ENCODE results near the gene ZRANB2.

Gene ZRANB2, protein sequence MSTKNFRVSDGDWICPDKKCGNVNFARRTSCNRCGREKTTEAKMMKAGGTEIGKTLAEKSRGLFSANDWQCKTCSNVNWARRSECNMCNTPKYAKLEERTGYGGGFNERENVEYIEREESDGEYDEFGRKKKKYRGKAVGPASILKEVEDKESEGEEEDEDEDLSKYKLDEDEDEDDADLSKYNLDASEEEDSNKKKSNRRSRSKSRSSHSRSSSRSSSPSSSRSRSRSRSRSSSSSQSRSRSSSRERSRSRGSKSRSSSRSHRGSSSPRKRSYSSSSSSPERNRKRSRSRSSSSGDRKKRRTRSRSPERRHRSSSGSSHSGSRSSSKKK

DNA sequence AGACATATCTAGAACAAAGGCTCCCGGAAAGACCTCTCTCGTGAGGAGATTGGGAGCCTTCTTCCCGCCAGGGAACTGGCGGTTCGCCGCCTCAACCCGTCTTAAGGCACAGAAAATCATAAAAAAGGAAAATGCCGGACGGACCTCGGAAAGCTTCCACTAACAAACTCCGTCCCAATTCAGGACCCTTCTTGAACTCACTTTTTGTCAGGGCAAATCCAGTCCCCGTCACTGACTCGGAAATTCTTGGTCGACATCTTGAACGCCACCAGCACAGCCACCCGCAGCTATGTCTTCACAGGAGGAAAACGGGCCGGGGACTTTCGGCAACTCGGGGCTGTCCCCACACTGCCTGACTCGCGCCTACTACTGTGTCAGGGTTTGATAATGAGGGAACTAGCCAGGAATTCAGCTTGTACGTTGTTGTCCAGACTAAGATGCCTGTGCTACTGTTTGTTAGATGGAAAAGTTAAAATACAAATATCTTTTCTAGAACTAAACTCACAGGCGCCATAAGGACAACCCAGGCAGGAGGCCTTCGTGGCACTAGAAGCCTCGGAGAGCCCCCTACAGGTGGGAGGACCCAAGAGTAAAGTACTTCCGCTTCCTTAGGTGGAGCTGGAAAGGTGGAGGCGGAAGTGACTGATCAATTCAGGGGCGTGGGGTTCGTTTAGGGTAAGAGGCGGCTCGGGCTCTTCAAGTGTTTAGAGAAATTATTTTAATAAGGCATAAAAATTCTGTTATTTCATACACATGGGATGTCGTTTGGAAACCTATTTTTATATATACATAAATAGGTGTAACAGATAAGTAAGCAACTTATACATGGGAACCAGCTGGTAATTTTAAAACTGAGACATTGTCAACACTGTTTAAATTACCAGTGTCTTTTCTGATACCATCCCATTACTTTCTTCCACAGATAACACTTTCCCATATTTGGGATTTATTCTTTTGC lies at the start of gene ZRANB2:
ZRANB2 (minus strand) TSS at position 297 of the 958 bp plus-strand sequence; CDS start at position 257, 40 bp downstream.
- peak; percentile 88 for DNase-seq

DNA sequence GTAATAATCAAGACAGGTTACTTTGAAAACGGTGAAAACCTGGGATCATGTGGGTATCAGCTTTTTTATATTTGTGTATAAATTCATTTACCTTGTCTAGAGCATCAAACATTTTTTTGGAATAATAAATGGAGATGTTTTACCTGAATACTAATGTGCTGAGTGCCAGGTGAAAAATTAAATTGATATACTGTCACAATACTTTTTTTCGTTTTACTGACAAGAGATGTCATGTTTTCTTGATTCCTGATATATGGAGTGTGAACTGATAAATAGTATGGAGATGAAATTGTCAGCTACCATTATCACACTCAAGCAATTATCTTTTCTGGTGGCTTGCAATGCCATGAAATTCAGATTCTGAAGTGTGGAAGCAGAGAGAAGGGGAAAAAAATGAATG lies 47.2 kb upstream of the ZRANB2 start:
- no peak for DNase-seq

DNA sequence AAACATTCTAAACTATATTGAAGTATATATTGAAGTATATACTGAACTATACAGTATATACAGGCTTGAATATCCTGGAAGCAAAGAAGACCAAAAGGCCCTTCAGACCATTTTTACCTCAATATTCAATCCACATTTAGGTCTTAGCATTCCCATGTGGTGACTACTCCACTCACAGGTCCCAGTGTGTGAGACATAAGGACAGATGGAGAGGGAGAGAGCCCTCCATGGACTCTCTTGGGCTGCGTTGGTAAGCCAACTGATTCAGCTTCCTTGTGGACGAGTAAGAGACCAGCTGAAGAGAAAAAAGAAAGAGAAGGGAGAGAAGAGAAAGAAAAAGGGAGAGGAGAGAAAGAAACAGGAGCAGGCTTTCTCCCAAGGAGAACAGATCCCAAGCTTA lies 37.3 kb upstream of the ZRANB2 start:
- no peak for DNase-seq

DNA sequence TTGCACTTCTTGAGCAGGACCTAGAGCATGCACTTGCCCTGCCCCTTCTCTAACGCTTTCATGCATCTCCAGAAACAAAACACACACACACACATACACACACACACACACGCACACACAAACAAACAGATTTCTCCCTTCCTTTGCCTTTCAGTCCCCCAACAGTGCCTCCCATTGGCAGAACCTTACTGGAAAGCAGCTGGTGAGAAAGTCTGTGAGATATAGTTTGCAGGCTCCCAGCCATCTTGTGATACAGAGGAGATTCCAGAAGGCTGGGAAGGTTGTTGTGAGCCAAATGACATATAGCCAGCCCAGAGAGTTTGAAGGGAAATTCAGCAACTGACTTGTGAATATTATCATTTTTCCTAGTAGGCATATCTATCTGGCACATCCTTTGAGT lies 35.9 kb upstream of the ZRANB2 start:
- DNase-seq, result no peak

DNA sequence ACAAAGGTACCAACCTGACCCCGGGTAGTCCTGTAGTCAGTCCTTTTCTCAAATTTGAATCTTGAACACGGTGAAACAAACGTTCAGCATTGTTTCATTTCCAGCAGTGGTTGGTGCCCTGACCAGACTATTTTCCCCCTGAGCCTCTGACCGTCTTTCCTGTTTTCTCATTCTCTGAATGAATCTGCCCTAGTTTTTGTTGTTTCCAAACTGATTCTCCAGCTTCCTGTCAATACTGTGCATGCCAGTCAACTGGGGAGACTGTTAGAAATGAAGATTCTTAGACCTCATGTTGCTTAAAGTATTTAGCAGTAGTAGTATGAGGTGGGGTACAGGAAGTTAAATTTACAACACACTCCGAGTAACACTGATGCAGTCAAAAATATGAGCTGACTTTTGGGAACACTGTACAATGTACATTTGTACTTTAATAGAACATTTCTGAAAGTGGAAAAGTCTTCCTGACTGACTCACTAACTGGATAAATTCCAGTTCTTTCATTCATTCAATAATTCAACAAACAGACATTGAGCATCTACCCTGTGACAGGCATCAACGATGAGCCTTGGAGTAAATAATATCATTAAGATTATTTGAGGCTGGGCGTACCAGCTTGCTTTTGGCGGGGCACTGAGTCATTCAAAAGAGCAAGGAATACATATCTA lies 26.0 kb upstream of the ZRANB2 start:
- DNase-seq, result no peak

DNA sequence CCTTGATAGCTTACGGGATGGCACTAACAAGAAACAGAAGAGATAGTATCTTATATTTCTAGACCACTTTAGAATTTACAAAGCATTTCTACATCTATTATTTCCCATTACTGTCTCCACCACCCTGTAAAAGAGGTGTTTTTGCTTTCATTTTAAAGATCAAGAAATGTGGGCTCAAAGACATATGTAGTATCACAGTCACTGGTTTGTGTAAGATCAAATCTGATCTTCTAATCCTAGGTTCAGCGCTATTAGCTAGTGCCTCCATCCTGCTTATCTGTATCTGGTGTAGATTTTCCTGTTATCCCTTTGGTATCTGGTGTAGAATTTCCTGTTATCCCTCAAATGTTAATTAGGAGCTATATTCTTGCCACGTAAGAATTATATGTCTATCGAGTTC lies 23.6 kb upstream of the ZRANB2 start:
- no peak for DNase-seq

DNA sequence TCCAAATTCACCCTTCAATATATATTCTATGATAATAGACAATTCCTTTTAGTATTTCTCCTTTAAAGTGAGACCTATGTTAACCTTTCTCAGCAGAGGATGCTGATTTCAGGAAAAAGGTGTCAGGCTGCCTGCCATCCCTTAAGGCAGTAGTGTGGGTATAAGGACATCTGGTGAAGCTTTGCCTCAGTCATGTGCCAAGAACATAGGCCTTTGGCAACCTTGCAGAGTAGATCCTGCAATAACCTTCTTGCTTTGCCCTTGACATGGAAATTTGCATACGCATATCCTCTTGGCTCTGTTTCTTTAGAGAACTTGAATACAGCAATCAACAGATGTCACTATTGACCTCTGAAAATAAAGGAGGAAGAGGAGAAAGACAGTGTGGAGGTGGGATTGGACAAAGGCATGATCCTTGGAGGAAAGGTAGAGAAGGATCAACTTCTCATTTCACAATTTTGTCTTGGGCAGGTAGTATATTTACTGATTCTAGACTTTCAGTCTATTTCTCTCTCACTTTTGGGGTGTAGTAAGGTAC lies 21.1 kb upstream of the ZRANB2 start:
- no peak for DNase-seq

DNA sequence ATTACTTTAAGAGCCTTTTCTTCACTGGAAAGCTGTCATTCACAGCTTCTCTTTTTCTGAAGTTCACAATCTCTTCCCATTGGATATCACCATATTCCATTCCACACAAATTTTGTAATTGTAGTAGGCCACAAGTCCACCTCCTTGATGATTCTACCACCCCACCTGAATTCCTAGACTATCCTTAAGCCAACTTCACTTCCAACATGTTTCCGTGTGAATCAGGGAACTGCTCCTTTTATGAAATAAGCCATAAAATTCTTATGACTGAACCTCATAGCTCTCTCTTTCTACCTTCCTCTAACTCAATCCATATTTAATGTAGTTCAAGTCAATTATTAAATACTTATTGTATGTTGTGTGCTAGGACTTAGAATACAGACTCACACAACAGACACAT lies 16.6 kb upstream of the ZRANB2 start:
- DNase-seq, result no peak

DNA sequence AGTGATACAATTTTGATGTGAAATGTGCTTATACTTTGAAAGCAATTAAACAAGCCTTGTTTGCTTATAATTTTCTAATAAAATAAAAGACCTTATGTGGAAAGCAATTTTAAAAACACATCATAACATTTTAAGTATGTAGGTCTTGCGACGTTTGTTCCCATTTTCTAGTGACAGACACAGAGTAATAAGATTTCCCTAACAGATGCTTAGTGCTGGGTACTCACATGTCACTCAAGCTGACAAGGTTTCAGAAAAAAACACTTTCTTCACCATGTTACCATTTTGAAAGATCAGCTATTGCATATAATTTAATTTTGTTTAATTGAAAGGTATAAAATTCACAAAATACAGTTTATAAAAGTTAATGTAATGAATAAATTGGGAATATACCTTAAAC lies 14.1 kb upstream of the ZRANB2 start:
- no peak for DNase-seq

DNA sequence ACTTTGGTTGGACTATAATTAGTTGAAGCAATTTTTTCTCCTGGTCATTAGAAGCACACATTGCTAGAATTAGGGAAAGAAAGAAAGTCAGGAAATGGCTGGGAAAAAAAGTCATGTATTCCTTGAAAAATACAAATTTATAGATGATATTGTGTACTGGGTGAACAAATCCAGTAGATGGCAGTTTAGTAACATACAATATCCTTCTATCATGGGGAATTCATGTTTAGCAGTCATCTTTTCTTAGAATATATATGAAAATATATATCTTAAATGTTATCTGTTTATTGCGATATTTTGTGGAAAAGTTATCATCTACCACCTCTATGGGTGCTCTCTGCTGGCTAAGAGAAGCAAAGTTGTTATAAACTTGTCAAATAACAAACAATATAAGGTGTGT lies 13.1 kb upstream of the ZRANB2 start:
- no peak for DNase-seq

DNA sequence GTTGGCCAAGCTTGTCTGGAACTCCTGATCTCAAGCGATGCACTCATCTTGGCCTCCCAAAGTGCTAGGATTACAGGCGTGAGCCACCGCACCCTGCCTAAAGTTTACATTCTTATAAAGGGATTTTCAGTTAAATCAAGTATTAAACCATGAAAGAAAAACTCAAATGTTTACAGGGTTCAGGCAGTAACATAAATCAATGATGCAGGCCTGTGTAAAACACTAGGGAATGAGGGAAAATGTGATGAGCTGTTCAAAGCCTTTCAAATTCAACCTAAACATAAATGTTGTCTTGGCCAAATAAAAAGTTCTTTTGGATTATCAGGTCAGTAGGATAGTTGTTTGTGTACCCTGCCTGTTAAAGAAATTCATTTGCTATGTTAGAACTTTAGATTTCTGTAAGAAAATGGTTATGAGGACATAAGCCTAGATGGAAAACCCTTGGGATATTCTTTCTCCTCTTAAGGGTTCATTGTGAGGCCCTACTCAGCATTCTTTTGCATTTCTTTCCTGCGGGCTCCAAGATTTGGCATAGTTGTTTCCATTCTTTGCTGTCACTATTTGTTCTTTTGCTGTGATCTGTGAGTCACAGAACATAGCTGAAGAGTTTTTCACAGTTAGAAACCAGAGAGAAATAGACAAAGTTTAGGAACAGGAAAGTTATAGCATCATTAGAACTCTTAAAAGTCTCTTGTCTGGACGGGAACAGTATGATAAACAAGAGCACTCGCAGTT lies 8.9 kb upstream of the ZRANB2 start:
- DNase-seq, result no peak

DNA sequence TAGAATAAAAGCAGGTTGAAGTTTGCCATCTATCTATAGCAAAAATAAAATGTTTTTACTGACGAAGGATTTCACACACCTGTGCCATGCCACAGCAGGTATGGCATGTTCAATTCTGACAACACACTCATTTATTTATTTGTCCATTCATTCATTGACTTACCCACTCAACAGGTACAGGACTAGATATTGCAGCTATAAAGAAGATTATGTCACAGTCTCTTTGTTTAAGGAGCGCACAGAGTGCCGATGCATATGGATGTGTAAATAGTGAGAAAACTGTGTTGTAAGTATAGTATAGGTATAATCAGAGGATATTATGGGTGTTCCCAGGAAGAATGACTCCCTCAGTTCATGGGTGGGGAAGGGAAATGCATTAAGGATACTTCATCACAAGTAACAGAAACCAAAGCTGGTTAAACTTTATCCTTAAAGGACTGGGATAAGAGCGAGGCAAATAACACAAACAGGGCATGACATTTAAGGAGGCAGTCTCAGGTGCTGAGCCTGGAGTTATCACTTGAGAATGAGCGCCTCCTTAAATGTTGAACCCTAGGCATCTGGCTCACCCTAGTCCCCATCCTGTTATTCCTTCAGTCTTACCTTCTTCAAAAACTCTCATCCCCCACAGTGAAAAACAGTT lies 7.9 kb upstream of the ZRANB2 start:
- no peak for DNase-seq

DNA sequence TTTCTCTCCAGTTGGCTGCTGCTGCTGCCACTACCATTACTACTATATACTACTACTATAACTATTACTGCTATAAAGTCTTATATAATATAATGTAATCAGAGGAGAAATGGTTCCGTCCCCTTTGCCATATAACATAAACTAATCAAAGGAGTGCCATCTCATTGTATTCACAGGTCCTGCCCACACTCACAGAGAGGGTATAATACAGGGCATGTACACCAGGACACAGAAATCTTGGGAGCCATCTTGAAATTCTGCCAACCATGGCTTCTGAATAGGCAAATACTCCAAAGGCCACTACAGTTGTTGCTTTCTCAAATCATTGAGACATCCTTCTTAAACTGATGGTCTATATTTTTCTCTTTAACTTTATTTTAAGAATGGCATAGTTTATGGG lies 6.9 kb upstream of the ZRANB2 start:
- no peak for DNase-seq

DNA sequence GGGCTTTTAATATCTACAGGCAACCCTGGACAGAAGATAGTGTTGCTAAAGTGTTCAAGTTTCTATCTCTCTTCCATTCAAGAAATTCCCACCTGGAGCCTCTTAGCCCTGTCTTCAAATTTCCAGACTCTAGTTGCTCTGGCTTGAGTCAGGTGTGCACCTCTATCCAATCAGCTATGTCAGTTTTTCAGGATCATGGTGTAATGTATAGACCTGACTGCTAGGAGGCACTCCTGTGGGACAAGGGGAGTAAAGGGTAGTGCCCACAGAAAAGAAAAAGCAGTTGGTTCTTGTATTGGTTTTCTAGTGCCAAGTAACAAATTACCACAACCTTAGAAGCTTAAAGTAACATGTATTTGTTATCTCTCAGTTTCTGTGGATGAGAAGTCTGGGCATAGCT lies 6.2 kb upstream of the ZRANB2 start:
- no peak for DNase-seq

DNA sequence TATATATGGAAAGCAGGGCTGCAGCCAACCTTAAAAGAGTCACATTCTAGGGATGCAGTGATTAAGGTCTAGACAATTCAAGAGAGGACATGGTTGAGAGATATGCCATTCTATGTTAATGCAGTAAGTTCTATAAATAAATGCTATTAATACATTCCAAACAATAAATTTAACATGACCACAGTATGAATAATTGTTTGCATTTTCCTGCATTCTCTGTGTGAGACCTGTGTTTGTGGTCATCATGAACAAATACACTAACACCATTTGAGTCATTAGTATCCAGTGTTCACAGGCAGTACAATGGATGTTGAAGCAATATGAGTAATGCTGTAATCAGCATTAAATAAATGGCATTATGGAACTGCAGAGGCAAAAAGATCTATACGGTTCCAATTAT lies 5.5 kb upstream of the ZRANB2 start:
- DNase-seq, result no peak

DNA sequence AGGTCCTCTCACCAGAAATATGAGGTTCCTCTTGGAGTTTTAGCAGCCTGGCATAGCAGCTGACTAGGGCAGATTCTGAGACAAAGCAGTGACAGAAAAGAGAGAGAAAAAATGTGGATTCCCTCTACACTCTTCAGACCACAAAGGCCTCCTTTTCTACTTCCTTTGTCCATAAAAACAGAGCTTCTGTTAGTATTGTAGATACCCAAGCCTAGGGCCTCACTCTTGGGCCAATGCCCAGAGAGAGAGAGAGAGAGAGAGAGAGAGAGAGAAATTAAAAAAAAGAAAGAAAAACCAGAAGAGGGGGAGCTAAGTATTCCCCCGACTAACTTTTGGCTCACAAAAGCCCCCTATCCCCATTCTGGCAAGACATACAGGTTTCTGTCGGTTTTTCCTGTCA lies 2.4 kb upstream of the ZRANB2 start:
- DNase-seq, result no peak

DNA sequence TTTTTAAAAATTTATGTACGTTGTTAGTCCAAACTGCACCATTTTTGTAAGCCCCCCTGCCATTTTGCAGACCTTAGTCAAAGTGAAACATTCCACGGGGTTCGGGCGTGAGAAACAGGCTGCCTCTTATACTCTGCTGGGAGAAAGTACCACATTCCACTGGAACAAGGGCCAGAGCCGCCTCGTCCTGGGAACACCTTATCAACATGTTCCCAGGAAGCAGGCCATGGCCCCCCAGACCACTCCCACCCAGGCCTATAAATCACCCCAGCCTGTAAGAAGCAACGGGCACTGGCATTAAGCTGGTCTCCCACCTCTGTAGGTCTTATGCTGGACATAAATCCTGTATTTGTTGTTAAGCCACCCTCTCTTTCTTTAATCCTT lies 854 bp upstream of the ZRANB2 start:
- DNase-seq, result peak; percentile 5

DNA sequence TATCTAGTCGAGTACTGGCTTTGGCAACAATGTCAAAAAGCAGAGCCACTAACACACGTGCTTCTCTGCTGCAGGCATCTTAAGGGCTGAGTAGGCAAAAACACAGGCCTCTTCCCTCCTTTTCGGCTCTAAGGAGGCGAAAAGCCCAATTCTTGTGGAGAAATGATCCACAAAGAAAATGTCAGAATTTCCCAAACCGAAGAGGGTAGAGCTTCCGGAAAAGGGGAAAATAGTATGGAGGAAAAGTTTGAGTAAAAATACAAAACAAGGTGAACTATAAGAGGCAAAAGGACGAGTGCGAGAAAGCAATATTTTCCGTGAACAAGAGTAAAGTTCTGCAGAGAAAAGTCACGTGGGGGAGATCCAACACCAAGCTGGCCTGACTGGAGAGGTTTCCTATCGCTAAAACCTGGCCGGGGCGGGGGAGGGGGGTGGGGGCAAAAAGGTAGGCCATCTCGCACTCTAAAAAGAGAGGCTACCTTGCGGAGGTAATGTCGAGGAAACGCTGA lies 551 bp downstream of the ZRANB2 start:
- DNase-seq, result no peak

DNA sequence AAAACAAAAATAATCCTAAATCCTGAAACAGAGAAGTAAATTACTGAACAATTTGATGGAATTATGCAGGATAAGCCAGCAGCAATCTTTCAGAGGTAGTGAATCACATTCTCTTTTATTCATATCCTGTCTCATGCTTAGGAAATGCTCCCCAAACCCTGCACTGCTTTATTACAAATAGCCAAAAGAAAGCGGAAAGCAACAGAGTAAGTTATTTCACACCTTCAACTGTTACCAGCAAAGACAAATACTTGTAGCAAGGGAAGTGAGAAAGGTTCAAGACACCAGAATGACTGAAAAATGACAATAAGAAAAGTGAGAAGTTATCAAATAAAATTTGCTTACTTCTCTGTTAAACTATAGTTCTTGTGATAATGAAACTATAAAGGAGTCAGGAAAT lies 6.2 kb downstream of the ZRANB2 start:
- no peak for DNase-seq

DNA sequence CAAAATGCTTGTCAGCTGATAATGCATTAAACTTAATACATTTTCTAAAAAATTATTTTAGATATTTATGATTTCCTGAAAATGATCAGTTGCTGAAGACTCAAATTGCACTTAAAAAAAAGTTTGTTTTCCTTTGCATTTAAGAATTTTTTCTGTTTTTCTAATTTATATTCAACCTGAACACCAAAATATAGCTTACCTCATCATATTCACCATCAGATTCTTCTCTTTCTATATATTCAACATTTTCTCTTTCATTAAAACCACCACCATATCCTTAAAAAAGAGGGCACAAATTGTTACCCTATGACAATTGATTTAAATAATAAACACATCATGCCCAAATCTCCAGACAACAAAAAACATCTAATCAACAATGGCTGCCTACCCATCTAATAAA lies 8.6 kb downstream of the ZRANB2 start:
- no peak for DNase-seq

DNA sequence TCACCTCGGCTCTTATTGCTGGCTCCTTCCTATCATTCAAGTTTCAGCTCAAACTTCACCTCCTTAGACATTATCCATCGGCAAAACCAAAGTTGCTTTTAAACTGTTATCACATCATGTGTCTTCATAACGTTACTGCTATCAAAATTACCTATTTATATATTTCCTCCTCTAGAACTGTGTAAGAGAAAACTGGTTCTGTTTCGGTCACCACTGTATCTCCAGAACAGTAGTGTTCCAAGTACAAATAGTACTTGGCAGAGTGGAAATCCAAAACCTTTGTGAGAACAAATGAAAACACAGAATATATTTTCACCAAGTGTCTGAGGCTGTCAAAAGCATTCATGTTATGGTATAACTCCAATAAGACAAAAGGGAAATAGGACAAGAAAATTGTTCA lies 9.1 kb downstream of the ZRANB2 start:
- DNase-seq, result no peak
